CD1c-positive myeloid dendritic cell (primary cell): ENCODE results near the gene FAM111B.

Experiments
- DNase-seq: peaks from one replicate; pipeline ENCODE4 v3.0.0-alpha.2; 2016; ENCODE audit errors: extremely low spot score

Gene FAM111B

GRCh38 chr11:59157433-59157832 lies 50.4 kb downstream of the FAM111B start:
- DNase-seq: no peak

DNA sequence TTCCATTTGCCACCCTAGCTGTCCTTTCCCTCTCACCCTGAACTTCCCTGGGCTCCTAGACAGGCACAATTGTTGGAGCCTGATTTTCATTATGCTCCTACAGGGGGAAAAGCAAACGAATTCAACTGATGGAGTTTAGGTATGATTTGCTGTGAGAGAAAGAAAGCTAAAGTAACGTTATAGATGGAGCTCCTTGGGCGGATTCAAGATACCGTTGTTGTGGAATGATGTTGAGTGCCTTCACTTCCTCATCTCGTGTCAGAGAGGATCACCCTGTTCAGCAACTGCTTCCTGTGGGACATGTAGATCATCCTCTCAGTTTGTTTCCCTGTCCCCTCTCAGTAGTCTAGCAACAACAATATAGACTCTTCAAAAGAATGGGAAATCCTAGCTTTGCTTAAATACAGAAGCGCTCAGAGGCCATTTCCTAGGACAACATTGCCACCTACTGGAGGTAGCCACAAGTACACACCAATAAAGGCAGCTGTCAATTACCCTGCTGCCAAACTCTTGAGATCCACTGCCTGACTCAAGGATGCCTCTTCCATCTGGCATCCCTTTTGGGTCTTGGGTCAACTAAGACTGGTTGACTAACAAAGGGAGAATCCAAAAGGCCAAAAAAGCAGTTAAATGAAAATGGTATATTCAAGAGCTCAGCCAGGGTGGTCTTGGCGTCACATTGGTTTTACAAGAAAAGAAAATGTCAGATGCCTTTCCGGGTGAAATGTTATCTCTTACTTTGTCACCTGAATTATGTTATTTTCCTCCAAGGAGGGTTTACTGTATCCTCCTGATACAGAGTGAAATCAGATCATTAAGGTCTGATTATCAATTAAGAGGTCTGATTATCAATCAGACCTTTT lies 51.4 kb downstream of the FAM111B start:
- DNase-seq: peak; percentile 87

GRCh38 chr11:59164028-59164427 lies 57.0 kb downstream of the FAM111B start:
- DNase-seq: no peak

DNA sequence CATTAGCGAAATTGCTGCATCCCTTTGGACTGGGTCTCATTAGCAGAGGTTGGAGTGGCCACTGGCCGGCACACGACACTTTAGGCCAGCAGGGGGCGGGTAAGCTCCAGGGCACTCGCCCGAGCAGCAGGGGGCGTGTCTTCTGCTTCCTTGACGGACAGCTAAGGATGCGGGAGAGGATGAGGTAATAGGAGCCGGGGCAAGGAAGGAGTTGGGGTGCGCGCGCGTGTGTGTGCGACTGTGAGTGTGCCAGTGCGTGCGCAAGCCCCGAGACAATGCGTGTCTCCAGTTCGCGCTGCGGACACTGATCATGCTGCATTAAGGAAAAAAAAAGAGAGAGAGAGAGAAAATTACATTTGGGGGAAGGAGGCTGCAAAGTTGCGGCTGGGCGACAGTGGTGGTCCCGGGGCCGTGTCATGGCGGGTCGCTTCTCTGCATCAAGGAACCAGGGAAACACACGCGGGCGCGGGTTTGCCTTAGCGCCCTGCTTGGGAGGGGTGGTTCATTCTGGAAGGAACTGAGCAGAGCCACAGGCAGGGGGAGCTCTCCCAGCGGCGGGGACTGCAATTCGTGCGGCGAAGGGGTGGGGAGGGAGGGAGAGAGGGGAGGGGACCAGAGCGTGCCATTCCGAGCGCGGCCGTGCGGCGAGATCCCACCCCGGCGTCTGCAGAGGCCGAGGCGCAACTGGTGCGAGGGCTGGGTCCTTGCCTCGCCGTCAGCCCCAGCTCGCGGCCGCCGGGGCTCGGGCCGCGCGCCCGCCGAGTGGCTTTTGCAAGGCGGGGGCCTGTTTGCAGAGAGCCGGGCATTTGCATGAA lies 64.7 kb downstream of the FAM111B start, which contains the start of gene DTX4:
DTX4 (plus strand) TSS at position 625 of the 815 bp plus-strand sequence. CDS start 464 bp downstream, outside the sequence.
- peak; percentile 94 for DNase-seq

GRCh38 chr11:59172345-59173079 lies 65.5 kb downstream of the FAM111B start:
- DNase-seq: peak; percentile 16

- peak; percentile 47 for DNase-seq
Observed at GRCh38 chr11:59173080-59173963, 66.3 kb downstream of the FAM111B start.

DNA sequence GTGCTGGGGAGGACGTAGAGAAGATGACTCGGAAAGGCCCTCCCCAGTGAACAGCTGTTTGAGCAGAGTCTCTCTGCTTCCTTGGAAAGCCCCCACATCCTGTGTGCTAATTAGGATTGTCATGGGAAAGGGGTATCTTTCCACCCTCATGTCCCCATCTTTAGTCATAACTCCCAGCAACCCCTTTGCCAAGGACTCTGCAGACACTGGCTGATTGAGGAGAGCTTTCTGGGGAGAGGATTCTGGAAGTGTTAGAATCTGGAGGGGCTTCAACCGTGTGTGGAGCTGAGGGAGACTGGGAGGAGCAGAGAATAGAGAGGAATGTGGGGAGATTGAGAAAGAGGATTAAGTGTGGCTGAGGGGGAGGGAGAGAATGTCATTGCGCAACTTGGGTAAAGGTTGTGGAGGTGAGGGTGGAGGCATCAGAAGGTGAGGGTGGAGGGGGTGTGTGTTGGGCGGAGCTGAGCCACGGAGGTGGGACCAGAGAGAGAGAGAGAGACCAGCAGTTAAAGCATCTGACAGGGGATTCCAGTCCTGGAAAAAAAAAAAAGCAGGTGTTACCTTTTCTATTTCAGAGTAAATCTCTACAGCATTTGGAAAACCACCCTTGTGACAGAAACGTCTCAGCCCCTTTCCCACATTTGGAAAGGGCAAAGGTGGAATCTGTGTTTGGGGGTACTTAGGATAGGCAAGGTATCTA lies 67.1 kb downstream of the FAM111B start:
- no peak for DNase-seq

- no peak for DNase-seq
Observed at GRCh38 chr11:59174664-59175033, 67.6 kb downstream of the FAM111B start.

DNA sequence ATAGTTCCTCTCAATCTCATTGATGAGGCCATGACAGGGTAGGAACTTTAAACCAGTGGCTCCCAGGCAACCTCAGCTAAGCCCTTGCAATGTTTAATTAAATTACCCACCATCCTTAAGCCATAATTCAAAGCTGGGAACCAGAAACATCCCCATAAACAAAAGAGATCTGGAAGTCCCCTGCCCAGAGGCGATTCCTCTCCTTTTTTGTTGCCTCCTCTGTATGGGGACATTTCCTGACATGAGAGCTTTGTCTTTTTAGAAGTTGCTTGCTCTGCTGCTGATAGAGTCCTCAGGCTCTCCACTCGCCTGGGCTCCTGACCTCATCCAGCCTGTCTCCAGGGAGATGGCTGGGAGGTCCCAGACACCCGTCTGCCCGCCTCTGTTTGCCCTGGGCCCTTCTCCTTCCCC lies 68.1 kb downstream of the FAM111B start:
- DNase-seq: no peak

GRCh38 chr11:59176330-59176729 lies 69.3 kb downstream of the FAM111B start:
- DNase-seq: no peak
